ENCODE data around the gene SGTA. TPM values are rescaled to one million over a fixed set of nuclear protein-coding genes. Genes with fewer than 3 reads are reported as not detected.

SGTA gene
- total and polyA plus RNA-seq, 4 donors: 16.7 to 38.4 (median 21.0) TPM

GRCh38 chr19:2764945-2765344 lies 18.1 kb downstream of the SGTA start:
- no peak overlapping the region for H3K27ac ChIP-seq (ENCODE audit: low read depth in 1 of 2, low read length in 2 of 2)
- no peaks in the 10 kb centered on the region for H3K4me1 ChIP-seq (ENCODE audit: control insufficient read depth in 4 of 4, insufficient read depth in 4 of 4, low read length in 3 of 4)
- no peak for DNase-seq (ENCODE audit: low spot score)
- H3K4me3 ChIP-seq (ENCODE audit: low read depth in 1 of 3, low read length in 3 of 3): no peak overlapping the region
- H3K27me3 ChIP-seq (ENCODE audit: control insufficient read depth in 4 of 4, insufficient read depth in 4 of 4, low read length in 3 of 4): no peaks in the 10 kb centered on the region
- 96% methylated on average over 21 of the region's 21 CpGs for WGBS
- no peak overlapping the region for H3K9ac ChIP-seq (ENCODE audit: low read depth in 1 of 2, low read length in 2 of 2)
- TF ChIP-seq CTCF (IDR thresholded peaks at IDR 0.05; ENCODE audit: low read depth, low read length, missing input control) (no peak), ZBTB33 (IDR thresholded peaks at IDR 0.05) (no peak), HNF4G (IDR thresholded peaks at IDR 0.05) (no peak), NR2F2 (IDR thresholded peaks at IDR 0.05) (no peak), HNF4A (conservative IDR thresholded peaks at IDR 0.05) (no peak), ATF3 (IDR thresholded peaks at IDR 0.05) (no peak), FOXA1 (IDR thresholded peaks at IDR 0.05) (no peak), GABPA (IDR thresholded peaks at IDR 0.05 in 1 of 2, conservative IDR thresholded peaks at IDR 0.05 in 1 of 2) (no peak), FOXA2 (IDR thresholded peaks at IDR 0.05) (no peak), MAX (IDR thresholded peaks at IDR 0.05) (no peak), SP1 (IDR thresholded peaks at IDR 0.05) (no peak), REST (IDR thresholded peaks at IDR 0.05) (no peak), RXRA (IDR thresholded peaks at IDR 0.05) (no peak), TAF1 (conservative IDR thresholded peaks at IDR 0.05) (no peak), RAD21 (IDR thresholded peaks at IDR 0.05) (no peak), YY1 (IDR thresholded peaks at IDR 0.05) (no peak), JUND (IDR thresholded peaks at IDR 0.05) (no peak), EGR1 (IDR thresholded peaks at IDR 0.05; ENCODE audit: low read depth in 2 of 2) (no peak)
- H3K36me3 ChIP-seq (ENCODE audit: control insufficient read depth in 4 of 4, insufficient read depth in 3 of 4, low read depth in 1 of 4, low read length in 3 of 4): peaks cover 3 to 54% (median 9%) of the 10 kb centered on the region in 4 donors
- no peaks in the 10 kb centered on the region for H3K9me3 ChIP-seq (ENCODE audit: control insufficient read depth in 4 of 4, low read length in 3 of 4)
